ENCODE measurements around the gene CCR5AS.

CCR5AS gene

DNA sequence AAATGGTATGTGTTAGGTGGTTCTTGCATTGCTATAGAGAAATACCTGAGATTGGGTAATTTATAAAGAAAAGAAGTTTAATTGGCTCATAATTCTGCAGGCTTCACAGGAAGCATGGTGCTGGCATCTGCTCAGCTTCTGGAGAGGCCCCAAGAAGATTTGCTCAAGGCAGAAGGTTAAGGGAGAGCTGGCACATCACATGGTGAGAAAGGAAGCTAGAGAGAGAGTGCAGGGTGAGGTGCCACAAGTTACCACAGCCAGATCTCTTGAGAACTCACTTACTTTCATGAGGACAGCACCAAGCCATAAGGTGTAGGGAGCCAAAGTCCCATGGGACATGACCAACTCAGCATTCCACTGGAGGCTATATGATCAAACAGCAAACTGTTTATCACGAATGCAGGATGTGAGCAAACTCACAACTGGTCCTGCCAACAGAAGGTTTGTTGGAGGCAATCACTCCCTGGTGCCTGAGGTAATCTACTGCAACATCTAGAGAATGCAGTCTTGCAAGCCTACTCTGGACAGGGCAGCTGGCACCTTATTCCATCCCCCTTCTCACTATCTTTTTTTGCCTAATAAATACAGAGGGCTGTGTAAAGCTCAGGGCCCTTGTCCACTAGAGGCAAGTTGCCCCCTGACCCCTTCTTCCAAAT lies 81.1 kb downstream of the CCR5AS start:
- WGBS, 2 experiments (ENCODE audit: low coverage in 1 of 2, low lambda C conversion rate in 2 of 2, missing lambda C conversion rate in 2 of 2) = 44% methylated on average over 1 of the region's 1 CpG
- H3K9ac ChIP-seq = no peak overlapping the region
- no peak for DNase-seq
- H3K79me2 ChIP-seq (ENCODE audit: insufficient read depth) = no peaks in the 10 kb centered on the region
- H3K27me3 ChIP-seq (replicated peaks; ENCODE audit: insufficient read depth) = peaks cover 24% of the 10 kb centered on the region
- in situ Hi-C loops (cut with MboI) = no loop called here
- TF ChIP-seq EZH2phosphoT487 (IDR thresholded peaks at IDR 0.05; ENCODE audit: insufficient read depth, low read depth) = no peak
- no peak for TF ChIP-seq EZH2 (IDR thresholded peaks at IDR 0.05; ENCODE audit: insufficient read depth, poor library complexity, severe bottlenecking)
- H3K36me3 ChIP-seq (ENCODE audit: low read depth) = no peaks in the 10 kb centered on the region
- H3K9me3 ChIP-seq (ENCODE audit: low read depth) = no peaks in the 10 kb centered on the region
- no peak overlapping the region for H2AFZ ChIP-seq
- no peak overlapping the region for H3K4me2 ChIP-seq (ENCODE audit: unreplicated experiment)
- H3K4me3 ChIP-seq = no peak overlapping the region
- H3F3A ChIP-seq (ENCODE audit: insufficient read depth) = no peaks in the 10 kb centered on the region
- H3K4me1 ChIP-seq (ENCODE audit: insufficient read depth) = no peaks in the 10 kb centered on the region
- H3K27ac ChIP-seq = no peak overlapping the region
- H4K20me1 ChIP-seq (ENCODE audit: insufficient read depth) = no peaks in the 10 kb centered on the region
- H3K9me2 ChIP-seq (ENCODE audit: insufficient read depth) = no peaks in the 10 kb centered on the region

DNA sequence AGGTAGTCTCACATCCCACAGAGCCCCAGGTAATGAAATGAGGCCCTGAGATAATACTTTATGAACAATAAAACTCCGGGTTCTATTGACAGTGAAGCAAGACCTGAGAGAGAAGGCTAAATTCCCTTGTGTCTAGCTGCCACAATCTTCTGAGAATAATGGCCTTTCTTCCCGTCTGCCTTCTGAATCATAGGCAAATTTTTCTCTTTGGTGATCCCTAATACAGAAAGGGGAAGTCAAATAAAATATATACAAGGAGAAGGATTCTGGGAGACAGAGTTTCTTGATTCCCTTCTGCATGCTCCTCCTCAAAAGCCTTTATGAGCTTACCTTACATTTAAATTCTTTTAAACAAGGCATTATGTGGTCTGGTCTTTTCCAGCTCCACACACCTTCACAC lies 82.8 kb downstream of the CCR5AS start:
- no peaks in the 10 kb centered on the region for H3K9me3 ChIP-seq (ENCODE audit: low read depth)
- TF ChIP-seq EZH2 (IDR thresholded peaks at IDR 0.05; ENCODE audit: insufficient read depth, poor library complexity, severe bottlenecking) = no peak
- no peak for TF ChIP-seq EZH2phosphoT487 (IDR thresholded peaks at IDR 0.05; ENCODE audit: insufficient read depth, low read depth)
- H3K9ac ChIP-seq = no peak overlapping the region
- no peaks in the 10 kb centered on the region for H3K9me2 ChIP-seq (ENCODE audit: insufficient read depth)
- no peak overlapping the region for H3K4me2 ChIP-seq (ENCODE audit: unreplicated experiment)
- peaks cover 17% of the 10 kb centered on the region for H3K27me3 ChIP-seq (replicated peaks; ENCODE audit: insufficient read depth)
- 32 to 35% methylated on average over 2 of the region's 2 CpGs for WGBS, 2 experiments (ENCODE audit: low coverage in 1 of 2, low lambda C conversion rate in 2 of 2, missing lambda C conversion rate in 2 of 2)
- H4K20me1 ChIP-seq (ENCODE audit: insufficient read depth) = no peaks in the 10 kb centered on the region
- no peak for DNase-seq
- no peak overlapping the region for H2AFZ ChIP-seq
- no peak overlapping the region for H3K27ac ChIP-seq
- no peaks in the 10 kb centered on the region for H3K36me3 ChIP-seq (ENCODE audit: low read depth)
- no peak overlapping the region for H3K4me3 ChIP-seq
- H3F3A ChIP-seq (ENCODE audit: insufficient read depth) = no peaks in the 10 kb centered on the region
- in situ Hi-C loops (cut with MboI) = no loop called here
- no peaks in the 10 kb centered on the region for H3K79me2 ChIP-seq (ENCODE audit: insufficient read depth)
- no peaks in the 10 kb centered on the region for H3K4me1 ChIP-seq (ENCODE audit: insufficient read depth)

DNA sequence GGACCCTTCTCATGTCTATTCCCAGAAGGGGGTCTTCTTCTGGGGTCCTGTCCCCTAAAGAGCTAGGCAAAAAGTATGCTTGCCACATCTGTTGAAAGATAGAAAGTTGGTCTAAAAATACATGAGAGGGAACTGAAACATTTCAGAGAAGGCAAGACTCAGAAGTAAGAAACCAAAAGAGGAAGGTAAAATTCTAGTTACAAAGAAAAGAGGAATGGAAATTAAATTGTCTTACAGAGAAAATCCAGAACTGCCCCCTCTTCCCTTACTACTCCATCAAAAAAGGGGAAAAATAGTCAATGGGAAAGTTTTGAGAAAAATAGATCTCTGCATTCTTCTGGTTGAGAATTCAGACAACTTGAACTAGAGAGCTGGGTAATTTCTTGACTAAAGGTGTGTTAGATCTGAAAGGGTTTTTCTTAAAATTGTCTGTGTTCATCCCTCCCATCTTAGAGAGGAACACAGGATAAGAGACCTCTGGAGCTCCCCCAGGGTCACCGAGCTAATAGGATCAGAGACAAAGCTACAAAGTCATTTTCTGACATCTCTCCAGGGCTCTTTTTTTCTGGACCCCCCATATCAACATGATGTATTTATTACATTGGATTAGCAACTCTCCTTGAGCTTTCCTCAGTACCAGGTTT lies 85.3 kb downstream of the CCR5AS start:
- Histone ChIP-seq H3K4me1 (ENCODE audit: insufficient read depth) (no peaks in the 10 kb centered on the region), H3K9me3 (ENCODE audit: low read depth) (no peaks in the 10 kb centered on the region), H3K9ac (no peak overlapping the region), H3K27me3 (replicated peaks; ENCODE audit: insufficient read depth) (peaks cover 16% of the 10 kb centered on the region), H3K79me2 (ENCODE audit: insufficient read depth) (no peaks in the 10 kb centered on the region), H3K27ac (no peak overlapping the region), H4K20me1 (ENCODE audit: insufficient read depth) (no peaks in the 10 kb centered on the region), H3K4me2 (ENCODE audit: unreplicated experiment) (no peak overlapping the region), H3K4me3 (no peak overlapping the region), H3K36me3 (ENCODE audit: low read depth) (no peaks in the 10 kb centered on the region), H2AFZ (no peak overlapping the region), H3K9me2 (ENCODE audit: insufficient read depth) (no peaks in the 10 kb centered on the region), H3F3A (ENCODE audit: insufficient read depth) (no peaks in the 10 kb centered on the region)
- 22 to 45% methylated on average over 1 of the region's 1 CpG for WGBS, 2 experiments (ENCODE audit: low coverage in 1 of 2, low lambda C conversion rate in 2 of 2, missing lambda C conversion rate in 2 of 2)
- DNase-seq = no peak
- no peak for TF ChIP-seq EZH2 (IDR thresholded peaks at IDR 0.05; ENCODE audit: insufficient read depth, poor library complexity, severe bottlenecking)
- TF ChIP-seq EZH2phosphoT487 (IDR thresholded peaks at IDR 0.05; ENCODE audit: insufficient read depth, low read depth) = no peak
- in situ Hi-C loops (cut with MboI) = no loop called here

DNA sequence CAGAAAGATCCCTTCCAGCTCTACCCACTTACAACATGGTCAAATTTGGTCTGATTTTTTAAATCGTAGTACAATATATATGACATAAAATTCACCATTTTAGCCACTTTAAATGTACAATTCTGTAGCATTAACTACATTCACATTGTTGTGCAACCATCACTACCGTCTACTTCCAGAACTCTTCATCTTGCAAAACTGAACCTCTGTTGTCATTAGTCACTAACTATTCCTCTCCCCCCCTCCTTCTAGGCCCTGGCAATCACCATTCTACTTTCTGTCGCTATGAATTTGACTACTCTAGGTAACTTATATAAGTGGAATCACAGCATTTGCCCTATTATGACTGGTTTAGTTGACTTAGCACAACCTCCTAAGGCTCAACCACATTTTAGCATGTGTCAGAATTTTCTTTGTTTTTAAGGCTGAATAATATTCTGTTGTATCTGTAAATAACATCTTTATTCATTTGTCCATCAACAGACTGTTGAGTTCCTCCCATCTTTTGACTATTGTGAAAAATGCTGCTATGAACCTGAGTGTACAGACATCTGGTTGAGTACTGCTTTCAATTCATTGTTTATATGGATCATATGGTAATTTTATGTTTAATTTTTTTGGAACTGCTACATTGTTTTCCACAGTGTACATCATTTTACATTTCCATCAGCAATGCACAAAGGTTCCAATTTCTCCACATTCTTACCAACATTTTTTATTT lies 88.5 kb downstream of the CCR5AS start:
- in situ Hi-C loops (cut with MboI) = no loop called here
- TF ChIP-seq EZH2phosphoT487 (IDR thresholded peaks at IDR 0.05; ENCODE audit: insufficient read depth, low read depth) (no peak), EZH2 (IDR thresholded peaks at IDR 0.05; ENCODE audit: insufficient read depth, poor library complexity, severe bottlenecking) (no peak)
- Histone ChIP-seq H3K4me1 (ENCODE audit: insufficient read depth) (no peaks in the 10 kb centered on the region), H3K27me3 (replicated peaks; ENCODE audit: insufficient read depth) (peaks cover 5% of the 10 kb centered on the region), H3K4me2 (ENCODE audit: unreplicated experiment) (no peak overlapping the region), H3K27ac (no peak overlapping the region), H3K79me2 (ENCODE audit: insufficient read depth) (no peaks in the 10 kb centered on the region), H3F3A (ENCODE audit: insufficient read depth) (no peaks in the 10 kb centered on the region), H3K4me3 (no peak overlapping the region), H3K36me3 (ENCODE audit: low read depth) (no peaks in the 10 kb centered on the region), H3K9me2 (ENCODE audit: insufficient read depth) (no peaks in the 10 kb centered on the region), H3K9me3 (ENCODE audit: low read depth) (no peaks in the 10 kb centered on the region), H2AFZ (no peak overlapping the region), H4K20me1 (ENCODE audit: insufficient read depth) (no peaks in the 10 kb centered on the region), H3K9ac (no peak overlapping the region)
- WGBS, 2 experiments (ENCODE audit: low coverage in 1 of 2, low lambda C conversion rate in 2 of 2, missing lambda C conversion rate in 2 of 2) = 60 to 62% methylated on average over 3 of the region's 3 CpGs
- no peak for DNase-seq

All from GM23248 (cell line).